GM04504 (cell line): ENCODE data around the gene SOX30.

Experiments
- DNase-seq: peaks from one replicate; pipeline ENCODE4 v3.0.0-alpha.2; 2012; ENCODE audit warnings: low read depth

The SOX30 gene

GRCh38 chr5:157659868-157660660 is 7.8 kb upstream of the SOX30 start:
- no peak for DNase-seq

- DNase-seq: no peak
Measured at GRCh38 chr5:157658893-157659292, 6.7 kb upstream of the SOX30 start.

- DNase-seq: no peak
Measured at GRCh38 chr5:157657516-157657915, 5.3 kb upstream of the SOX30 start.

DNA sequence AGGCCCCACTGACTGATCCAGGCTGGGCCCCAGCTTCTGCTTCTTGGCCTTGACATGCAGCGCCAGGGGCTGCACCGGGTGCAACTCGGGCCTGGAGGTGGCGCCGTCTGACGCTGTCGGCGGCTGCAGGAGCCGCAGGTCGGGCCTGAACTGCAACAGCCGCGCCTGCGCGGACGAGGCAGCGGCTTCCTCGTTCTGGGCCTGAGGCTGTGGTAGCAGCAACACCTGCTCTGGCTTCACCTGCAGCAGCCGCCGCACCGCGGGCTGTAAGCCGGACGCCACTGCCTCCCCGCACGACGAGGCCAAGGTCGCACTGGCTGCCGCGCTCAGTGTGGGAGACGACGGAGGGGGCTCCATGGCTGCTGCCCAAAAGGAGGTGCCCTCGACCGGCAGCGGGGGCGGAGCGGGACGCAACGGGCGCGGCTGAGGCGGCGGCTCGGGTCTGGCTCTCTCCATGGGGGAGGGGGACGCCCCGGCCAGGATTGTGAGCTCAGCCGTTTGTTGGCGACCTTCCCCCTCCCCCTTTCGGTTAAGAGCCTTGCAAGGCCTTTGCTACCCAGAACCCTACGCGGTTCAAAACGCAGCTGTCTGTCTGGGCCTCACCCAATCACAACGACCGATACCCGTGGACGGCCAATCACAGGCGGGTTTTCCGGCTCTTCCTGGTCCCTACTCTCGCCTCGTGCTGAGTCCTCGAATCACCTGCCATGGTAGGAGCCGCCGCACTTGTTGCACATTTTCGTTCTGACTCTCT is 438 bp downstream of the SOX30 start:
- no peak for DNase-seq

GRCh38 chr5:157650991-157651611 is 1.1 kb downstream of the SOX30 start:
- no peak for DNase-seq

DNA sequence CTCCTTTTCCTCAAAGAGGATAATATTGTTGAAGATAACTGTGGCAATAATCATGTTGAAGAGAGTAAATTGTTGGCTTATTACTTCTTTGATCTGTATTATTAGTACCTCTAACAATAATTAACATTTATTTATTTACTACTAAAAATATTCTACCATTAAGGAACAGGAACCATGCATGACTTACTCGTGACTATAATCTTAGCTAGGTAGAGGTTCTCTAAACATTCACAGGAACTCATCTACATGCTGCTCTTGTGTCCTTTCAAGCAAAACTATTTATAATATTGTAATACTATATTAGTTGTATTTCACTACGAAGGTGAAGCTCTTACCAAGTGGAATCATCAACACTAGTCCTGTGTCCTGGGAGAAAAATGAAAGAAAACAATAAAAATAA is 3.1 kb downstream of the SOX30 start:
- no peak for DNase-seq

GRCh38 chr5:157648275-157648990 is 3.8 kb downstream of the SOX30 start:
- no peak for DNase-seq

GRCh38 chr5:157640406-157641066 is 11.7 kb downstream of the SOX30 start:
- DNase-seq: no peak

DNA sequence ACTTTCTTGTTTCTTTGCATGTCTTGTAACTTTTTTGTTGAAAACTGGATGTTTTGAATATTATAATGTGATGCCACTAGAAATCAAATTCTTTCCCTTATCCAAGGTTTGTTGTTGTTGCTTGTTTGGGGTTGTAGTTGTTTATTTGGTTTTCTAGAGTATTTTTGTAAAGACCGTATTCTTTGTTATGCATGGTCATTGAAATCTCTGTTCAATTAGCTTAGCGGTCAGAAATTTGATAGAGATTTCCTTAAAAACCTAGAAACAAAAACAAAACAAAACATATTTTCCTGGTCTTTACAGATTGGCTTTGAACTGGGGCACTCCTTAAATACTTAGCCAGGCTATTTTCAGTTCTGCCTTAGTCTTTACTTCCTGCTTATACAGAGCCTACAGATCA is 21.9 kb downstream of the SOX30 start:
- no peak for DNase-seq

- no peak for DNase-seq
Measured at GRCh38 chr5:157626831-157627230, 25.4 kb downstream of the SOX30 start.

DNA sequence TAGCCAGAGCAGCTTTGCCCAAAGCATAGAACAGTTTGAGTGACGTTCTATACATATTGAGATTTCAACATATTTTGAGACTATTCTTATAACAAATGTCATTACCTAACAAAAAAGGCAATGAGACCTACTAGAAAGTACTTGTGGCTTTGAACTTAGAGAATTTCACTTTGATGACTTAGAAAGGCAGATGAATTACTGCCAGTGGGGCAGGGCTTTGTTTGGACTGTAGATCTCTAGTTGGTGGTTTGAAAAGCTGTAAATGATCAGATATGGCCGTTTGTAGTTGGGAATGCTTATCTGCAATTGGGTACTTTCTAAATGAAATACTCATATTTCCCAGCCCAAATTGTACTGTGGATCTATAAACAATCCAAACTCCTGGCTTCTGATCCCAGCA is 28.1 kb downstream of the SOX30 start:
- no peak for DNase-seq

DNA sequence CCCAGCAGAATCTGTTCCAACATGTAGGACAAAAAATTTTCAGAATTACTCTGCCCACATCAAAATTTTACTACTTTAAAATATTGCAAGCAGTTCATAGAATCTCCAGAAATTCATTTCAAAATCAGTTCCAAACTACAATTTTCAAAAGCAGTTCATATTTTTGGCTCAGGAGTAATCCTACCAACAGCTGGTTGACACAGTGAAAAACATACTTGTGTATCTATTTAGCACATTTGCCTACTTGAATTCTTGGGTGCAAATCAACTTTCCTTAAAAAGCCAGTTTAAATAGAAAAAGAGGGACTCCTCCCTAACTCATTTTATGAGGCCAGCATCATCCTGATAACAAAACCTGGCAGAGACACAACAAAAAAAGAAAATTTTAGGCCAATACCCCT is 31.5 kb downstream of the SOX30 start:
- DNase-seq: no peak

DNA sequence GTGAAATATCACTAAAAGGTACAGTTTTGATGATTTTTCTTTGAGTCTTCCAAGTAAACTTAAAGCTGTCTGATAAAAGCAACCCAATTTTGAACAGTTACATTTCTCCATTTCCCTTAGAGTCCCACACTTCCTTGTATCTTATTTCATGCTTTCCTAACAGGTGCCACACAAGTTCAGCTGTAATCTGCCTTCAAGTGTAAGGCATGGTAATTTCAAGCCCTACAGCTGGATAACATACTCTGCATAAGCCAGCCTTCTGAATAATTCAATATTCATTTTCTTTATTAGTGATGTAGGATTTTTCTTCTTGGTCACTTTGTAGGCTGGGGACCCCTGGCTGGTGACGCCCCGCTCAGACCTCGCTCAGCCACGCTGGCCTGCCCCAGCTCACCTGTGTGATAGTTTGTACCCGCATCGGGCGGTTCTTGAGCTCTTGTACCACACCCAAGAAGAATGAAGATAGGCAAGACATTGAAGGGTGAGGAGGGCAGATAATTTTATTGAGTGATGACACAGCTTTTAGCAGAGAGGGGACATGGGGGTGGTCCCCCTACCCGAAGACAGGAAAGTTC is 34.0 kb downstream of the SOX30 start:
- no peak for DNase-seq

DNA sequence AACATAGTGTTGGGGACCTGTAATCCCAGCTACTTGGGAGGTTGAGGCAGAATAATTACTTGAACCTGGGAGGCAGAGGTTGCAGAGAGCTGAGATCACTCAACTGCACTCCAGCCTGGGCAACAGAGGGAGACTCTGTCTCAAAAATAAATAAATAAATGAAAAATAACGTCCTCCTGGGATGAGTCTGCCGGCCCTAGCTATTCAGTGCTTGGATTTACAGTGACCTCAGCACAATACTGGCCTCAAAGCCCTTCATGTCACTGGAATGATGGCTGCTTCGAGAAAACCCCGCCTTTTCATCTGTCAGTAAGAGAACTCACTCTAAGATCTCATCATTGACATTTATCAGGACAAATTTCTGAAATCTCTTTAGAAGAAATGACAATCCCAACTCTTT is 35.5 kb downstream of the SOX30 start:
- no peak for DNase-seq

DNA sequence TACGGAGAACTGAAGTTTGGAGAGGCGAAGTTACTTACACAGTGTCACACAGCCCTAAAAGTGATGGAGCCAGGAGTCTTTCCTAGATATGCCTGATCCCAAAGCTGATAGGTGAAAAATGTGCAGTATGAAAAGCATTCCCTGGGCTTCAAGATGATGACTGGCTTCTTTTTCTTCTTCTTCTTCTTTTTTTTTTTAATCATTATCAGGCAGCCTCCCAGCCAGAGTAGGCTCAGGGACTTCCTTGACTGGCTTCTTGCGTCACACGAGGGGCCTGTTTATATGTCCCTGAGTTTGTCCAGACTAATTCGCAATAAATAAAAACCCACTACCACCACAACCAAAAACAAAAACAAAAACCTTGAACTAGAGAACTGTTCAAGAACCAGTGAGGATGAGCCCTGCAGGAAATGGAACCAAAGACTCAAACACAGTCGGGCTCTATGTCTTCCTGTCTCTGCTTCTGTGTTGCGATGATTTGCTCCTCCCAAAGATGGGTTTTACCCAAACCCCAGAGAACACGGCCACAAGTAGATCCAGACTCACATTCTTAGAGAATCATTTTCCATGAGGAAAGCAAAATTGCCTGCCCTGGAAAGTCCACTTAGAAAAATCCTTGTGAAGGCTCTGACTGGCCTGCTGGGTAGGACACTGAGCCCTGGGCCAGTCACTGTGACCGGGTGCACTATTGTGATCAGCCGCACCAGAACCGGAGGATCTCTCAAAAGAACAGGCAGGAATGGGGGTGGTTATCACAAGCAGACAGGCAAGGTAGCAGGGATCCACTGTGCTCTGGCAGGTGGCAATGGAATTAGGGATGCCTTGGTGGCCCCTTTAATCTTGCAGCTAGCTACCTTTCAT is 38.6 kb downstream of the SOX30 start:
- DNase-seq: no peak

DNA sequence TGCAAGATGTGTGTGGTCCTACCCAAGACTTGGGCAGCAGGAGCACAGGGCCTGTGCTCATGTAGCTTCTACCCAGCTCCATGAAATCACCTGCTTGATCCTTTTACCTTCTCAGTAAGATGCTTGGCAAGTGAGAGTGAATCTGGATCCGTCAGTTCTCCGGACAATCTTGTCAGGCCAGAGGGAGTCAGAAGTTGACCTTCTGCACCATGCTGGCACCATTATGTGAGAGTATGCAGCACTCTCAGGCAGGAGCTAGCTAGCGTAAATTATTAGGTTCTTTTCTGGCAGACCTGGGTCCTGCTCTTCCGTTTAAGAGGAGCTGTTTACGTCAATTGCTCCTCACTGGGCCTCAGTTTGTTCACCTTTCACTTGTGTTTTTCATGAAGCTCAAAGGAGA is 39.7 kb downstream of the SOX30 start:
- no peak for DNase-seq

GRCh38 chr5:157611571-157612476 is 40.4 kb downstream of the SOX30 start:
- DNase-seq: no peak

DNA sequence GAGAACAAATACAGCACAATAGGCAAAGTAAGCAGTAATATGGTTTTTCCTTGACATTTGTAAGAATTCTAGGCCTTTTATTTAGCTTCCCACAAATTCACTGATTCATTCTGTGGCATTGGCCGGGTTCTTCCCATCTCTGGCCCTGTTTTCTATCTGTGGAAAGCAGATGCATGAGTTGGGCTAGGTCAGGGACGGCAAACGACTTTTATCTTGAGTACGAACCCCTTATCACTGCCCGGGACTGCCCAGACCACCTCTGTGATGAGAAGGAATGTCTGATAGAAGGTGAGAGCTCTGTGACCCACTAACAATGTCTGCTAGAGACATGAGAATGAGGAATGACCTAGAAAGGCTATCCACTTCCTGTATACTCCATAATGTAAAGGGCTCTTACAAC is 41.2 kb downstream of the SOX30 start:
- DNase-seq: no peak

GRCh38 chr5:157608972-157609565 is 43.2 kb downstream of the SOX30 start:
- DNase-seq: no peak
